ENCODE measurements around the gene HTR7.

DNA sequence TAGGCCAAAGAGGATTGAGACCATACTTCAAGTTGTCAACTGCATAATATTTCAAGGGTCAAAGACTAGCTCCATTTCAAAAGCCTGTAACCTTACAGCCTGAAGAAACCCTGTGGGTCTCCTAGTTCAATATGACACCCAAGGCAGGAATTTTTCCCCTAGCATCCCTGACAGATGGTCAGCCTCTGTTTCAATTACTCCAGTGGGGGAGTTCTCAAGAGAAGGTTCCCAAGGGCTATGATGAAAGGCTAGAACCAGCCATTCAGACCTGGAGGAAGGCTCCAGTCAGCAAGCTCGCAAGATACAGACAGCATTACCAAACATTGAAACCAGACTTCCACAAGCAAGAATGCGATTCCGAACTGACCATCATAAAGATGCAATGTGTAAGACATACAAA is 1.6 kb downstream of the HTR7 start:
- TF ChIP-seq, protein P1, sequence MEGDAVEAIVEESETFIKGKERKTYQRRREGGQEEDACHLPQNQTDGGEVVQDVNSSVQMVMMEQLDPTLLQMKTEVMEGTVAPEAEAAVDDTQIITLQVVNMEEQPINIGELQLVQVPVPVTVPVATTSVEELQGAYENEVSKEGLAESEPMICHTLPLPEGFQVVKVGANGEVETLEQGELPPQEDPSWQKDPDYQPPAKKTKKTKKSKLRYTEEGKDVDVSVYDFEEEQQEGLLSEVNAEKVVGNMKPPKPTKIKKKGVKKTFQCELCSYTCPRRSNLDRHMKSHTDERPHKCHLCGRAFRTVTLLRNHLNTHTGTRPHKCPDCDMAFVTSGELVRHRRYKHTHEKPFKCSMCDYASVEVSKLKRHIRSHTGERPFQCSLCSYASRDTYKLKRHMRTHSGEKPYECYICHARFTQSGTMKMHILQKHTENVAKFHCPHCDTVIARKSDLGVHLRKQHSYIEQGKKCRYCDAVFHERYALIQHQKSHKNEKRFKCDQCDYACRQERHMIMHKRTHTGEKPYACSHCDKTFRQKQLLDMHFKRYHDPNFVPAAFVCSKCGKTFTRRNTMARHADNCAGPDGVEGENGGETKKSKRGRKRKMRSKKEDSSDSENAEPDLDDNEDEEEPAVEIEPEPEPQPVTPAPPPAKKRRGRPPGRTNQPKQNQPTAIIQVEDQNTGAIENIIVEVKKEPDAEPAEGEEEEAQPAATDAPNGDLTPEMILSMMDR (IDR thresholded peaks at IDR 0.05) = no peak
- no peak for TF ChIP-seq POLR2AphosphoS5 (IDR thresholded peaks at IDR 0.05)
- no peak for TF ChIP-seq EP300 (IDR thresholded peaks at IDR 0.05)
